ENCODE results near the gene CCN5.

The CCN5 gene

GRCh38 chr20:44722990-44723389, 7.8 kb downstream of the CCN5 start:
- no peak for TF ChIP-seq CTCF (IDR thresholded peaks at IDR 0.05; ENCODE audit: low read depth, low read length)
- H3K4me3 ChIP-seq (replicated peaks in 1 of 2; ENCODE audit: low read depth in 2 of 2, low read length in 2 of 2) = no peak overlapping the region
- no peak for DNase-seq (ENCODE audit: low read depth in 2 of 2)

GRCh38 chr20:44723391-44723790, 8.2 kb downstream of the CCN5 start:
- TF ChIP-seq CTCF (IDR thresholded peaks at IDR 0.05; ENCODE audit: low read depth, low read length) = no peak
- no peak overlapping the region for H3K4me3 ChIP-seq (replicated peaks in 1 of 2; ENCODE audit: low read depth in 2 of 2, low read length in 2 of 2)
- no peak for DNase-seq (ENCODE audit: low read depth in 2 of 2)

GRCh38 chr20:44723798-44724362, 8.7 kb downstream of the CCN5 start:
- no peak for DNase-seq (ENCODE audit: low read depth in 2 of 2)
- TF ChIP-seq CTCF (IDR thresholded peaks at IDR 0.05; ENCODE audit: low read depth, low read length) = no peak
- no peak overlapping the region for H3K4me3 ChIP-seq (replicated peaks in 1 of 2; ENCODE audit: low read depth in 2 of 2, low read length in 2 of 2)

GRCh38 chr20:44724423-44725091, 9.4 kb downstream of the CCN5 start:
- H3K4me3 ChIP-seq (replicated peaks in 1 of 2; ENCODE audit: low read depth in 2 of 2, low read length in 2 of 2) = no peak overlapping the region
- DNase-seq (ENCODE audit: low read depth in 2 of 2) = no peak
- TF ChIP-seq CTCF (IDR thresholded peaks at IDR 0.05; ENCODE audit: low read depth, low read length) = no peak

- TF ChIP-seq CTCF (IDR thresholded peaks at IDR 0.05; ENCODE audit: low read depth, low read length) = no peak
- no peak overlapping the region for H3K4me3 ChIP-seq (replicated peaks in 1 of 2; ENCODE audit: low read depth in 2 of 2, low read length in 2 of 2)
- DNase-seq (ENCODE audit: low read depth in 2 of 2) = no peak
Observed at GRCh38 chr20:44725837-44726236, 10.7 kb downstream of the CCN5 start.

GRCh38 chr20:44727039-44727438, 11.9 kb downstream of the CCN5 start:
- H3K4me3 ChIP-seq (replicated peaks in 1 of 2; ENCODE audit: low read depth in 2 of 2, low read length in 2 of 2) = no peak overlapping the region
- no peak for TF ChIP-seq CTCF (IDR thresholded peaks at IDR 0.05; ENCODE audit: low read depth, low read length)
- DNase-seq (ENCODE audit: low read depth in 2 of 2) = no peak

GRCh38 chr20:44727651-44728050, 12.5 kb downstream of the CCN5 start:
- TF ChIP-seq CTCF (IDR thresholded peaks at IDR 0.05; ENCODE audit: low read depth, low read length) = no peak
- DNase-seq (ENCODE audit: low read depth in 2 of 2) = no peak
- H3K4me3 ChIP-seq (replicated peaks in 1 of 2; ENCODE audit: low read depth in 2 of 2, low read length in 2 of 2) = no peak overlapping the region
